Measurements from ENCODE around the gene KIF16B. TPM values are rescaled to one million over a fixed set of nuclear protein-coding genes. Genes with fewer than 3 reads are reported as not detected.

Gene KIF16B
- total and polyA plus RNA-seq, 2 experiments from 2014 or later: 6.5 to 11.1 TPM

GRCh38 chr20:16287776-16288175, 285.5 kb downstream of the KIF16B start:
- H4K20me1 ChIP-seq (replicated peaks; ENCODE audit: insufficient read depth): no peaks in the 10 kb centered on the region
- peaks cover 14% of the 10 kb centered on the region for H3K4me1 ChIP-seq (ENCODE audit: insufficient read depth)
- TF ChIP-seq ZNF114 (CRISPR knock-in tag; IDR thresholded peaks at IDR 0.05) (no peak), JUNB (IDR thresholded peaks at IDR 0.05; ENCODE audit: unreplicated experiment) (no peak), CREB1 (CRISPR knock-in tag; IDR thresholded peaks at IDR 0.05; ENCODE audit: low read depth) (no peak), POLR2AphosphoS5 (IDR thresholded peaks at IDR 0.05; ENCODE audit: low read depth) (no peak), ZNF331 (CRISPR knock-in tag; IDR thresholded peaks at IDR 0.05; ENCODE audit: low read depth) (no peak), CTCF (conservative IDR thresholded peaks at IDR 0.05; ENCODE audit: low read depth in 2 of 2) (no peak), STAT1 (IDR thresholded peaks at IDR 0.05; ENCODE audit: unreplicated experiment) (no peak), EZH2 (IDR thresholded peaks at IDR 0.05; ENCODE audit: low read depth, unreplicated experiment) (no peak), NANOG (IDR thresholded peaks at IDR 0.05; ENCODE audit: borderline replicate concordance) (no peak), EZH2phosphoT487 (IDR thresholded peaks at IDR 0.05; ENCODE audit: unreplicated experiment) (no peak), REST (IDR thresholded peaks at IDR 0.05; ENCODE audit: unreplicated experiment) (no peak)
- TF ChIP-seq, protein P1, sequence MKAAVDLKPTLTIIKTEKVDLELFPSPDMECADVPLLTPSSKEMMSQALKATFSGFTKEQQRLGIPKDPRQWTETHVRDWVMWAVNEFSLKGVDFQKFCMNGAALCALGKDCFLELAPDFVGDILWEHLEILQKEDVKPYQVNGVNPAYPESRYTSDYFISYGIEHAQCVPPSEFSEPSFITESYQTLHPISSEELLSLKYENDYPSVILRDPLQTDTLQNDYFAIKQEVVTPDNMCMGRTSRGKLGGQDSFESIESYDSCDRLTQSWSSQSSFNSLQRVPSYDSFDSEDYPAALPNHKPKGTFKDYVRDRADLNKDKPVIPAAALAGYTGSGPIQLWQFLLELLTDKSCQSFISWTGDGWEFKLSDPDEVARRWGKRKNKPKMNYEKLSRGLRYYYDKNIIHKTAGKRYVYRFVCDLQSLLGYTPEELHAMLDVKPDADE (IDR thresholded peaks at IDR 0.05): no peak
- TF ChIP-seq, protein P2, sequence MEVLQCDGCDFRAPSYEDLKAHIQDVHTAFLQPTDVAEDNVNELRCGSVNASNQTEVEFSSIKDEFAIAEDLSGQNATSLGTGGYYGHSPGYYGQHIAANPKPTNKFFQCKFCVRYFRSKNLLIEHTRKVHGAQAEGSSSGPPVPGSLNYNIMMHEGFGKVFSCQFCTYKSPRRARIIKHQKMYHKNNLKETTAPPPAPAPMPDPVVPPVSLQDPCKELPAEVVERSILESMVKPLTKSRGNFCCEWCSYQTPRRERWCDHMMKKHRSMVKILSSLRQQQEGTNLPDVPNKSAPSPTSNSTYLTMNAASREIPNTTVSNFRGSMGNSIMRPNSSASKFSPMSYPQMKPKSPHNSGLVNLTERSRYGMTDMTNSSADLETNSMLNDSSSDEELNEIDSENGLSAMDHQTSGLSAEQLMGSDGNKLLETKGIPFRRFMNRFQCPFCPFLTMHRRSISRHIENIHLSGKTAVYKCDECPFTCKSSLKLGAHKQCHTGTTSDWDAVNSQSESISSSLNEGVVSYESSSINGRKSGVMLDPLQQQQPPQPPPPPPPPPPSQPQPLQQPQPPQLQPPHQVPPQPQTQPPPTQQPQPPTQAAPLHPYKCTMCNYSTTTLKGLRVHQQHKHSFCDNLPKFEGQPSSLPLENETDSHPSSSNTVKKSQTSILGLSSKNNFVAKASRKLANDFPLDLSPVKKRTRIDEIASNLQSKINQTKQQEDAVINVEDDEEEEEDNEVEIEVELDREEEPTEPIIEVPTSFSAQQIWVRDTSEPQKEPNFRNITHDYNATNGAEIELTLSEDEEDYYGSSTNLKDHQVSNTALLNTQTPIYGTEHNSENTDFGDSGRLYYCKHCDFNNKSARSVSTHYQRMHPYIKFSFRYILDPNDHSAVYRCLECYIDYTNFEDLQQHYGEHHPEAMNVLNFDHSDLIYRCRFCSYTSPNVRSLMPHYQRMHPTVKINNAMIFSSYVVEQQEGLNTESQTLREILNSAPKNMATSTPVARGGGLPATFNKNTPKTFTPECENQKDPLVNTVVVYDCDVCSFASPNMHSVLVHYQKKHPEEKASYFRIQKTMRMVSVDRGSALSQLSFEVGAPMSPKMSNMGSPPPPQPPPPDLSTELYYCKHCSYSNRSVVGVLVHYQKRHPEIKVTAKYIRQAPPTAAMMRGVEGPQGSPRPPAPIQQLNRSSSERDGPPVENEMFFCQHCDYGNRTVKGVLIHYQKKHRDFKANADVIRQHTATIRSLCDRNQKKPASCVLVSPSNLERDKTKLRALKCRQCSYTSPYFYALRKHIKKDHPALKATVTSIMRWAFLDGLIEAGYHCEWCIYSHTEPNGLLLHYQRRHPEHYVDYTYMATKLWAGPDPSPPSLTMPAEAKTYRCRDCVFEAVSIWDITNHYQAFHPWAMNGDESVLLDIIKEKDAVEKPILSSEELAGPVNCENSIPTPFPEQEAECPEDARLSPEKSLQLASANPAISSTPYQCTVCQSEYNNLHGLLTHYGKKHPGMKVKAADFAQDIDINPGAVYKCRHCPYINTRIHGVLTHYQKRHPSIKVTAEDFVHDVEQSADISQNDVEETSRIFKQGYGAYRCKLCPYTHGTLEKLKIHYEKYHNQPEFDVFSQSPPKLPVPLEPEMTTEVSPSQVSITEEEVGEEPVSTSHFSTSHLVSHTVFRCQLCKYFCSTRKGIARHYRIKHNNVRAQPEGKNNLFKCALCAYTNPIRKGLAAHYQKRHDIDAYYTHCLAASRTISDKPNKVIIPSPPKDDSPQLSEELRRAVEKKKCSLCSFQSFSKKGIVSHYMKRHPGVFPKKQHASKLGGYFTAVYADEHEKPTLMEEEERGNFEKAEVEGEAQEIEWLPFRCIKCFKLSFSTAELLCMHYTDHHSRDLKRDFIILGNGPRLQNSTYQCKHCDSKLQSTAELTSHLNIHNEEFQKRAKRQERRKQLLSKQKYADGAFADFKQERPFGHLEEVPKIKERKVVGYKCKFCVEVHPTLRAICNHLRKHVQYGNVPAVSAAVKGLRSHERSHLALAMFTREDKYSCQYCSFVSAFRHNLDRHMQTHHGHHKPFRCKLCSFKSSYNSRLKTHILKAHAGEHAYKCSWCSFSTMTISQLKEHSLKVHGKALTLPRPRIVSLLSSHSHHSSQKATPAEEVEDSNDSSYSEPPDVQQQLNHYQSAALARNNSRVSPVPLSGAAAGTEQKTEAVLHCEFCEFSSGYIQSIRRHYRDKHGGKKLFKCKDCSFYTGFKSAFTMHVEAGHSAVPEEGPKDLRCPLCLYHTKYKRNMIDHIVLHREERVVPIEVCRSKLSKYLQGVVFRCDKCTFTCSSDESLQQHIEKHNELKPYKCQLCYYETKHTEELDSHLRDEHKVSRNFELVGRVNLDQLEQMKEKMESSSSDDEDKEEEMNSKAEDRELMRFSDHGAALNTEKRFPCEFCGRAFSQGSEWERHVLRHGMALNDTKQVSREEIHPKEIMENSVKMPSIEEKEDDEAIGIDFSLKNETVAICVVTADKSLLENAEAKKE (CRISPR knock-in tag; IDR thresholded peaks at IDR 0.05): no peak
- H2AFZ ChIP-seq: no peak overlapping the region
- no peaks in the 10 kb centered on the region; the same call in 2 of the 3 replicates for H3K9me3 Mint-ChIP-seq
- no peaks in the 10 kb centered on the region for H3K27me3 Mint-ChIP-seq (ENCODE audit: insufficient read depth, low read depth, poor library complexity)
- H3K4me2 ChIP-seq: no peak overlapping the region
- no peak for ATAC-seq
- no peaks in the 10 kb centered on the region for H3K27me3 ChIP-seq (ENCODE audit: insufficient read depth)
- no peak overlapping the region for H3K4me3 Mint-ChIP-seq
- no peak overlapping the region for H3K27ac Mint-ChIP-seq
- DNase-seq (ENCODE audit: low spot score): no peak
- no peak overlapping the region for H3K4me3 ChIP-seq
- no peak overlapping the region for H3K27ac ChIP-seq (ENCODE audit: low read depth)
- H3F3A ChIP-seq (replicated peaks; ENCODE audit: low read depth): no peaks in the 10 kb centered on the region
- H3K9me2 ChIP-seq (ENCODE audit: insufficient read depth): no peaks in the 10 kb centered on the region
- peaks cover 14% of the 10 kb centered on the region for H3K4me1 Mint-ChIP-seq
- H3K36me3 ChIP-seq (ENCODE audit: insufficient read depth): no peaks in the 10 kb centered on the region
- peaks cover 3% of the 10 kb centered on the region; the same call in 1 of the 3 replicates for H3K36me3 Mint-ChIP-seq (ENCODE audit: low read depth)
- H3K79me2 ChIP-seq (replicated peaks; ENCODE audit: insufficient read depth): no peaks in the 10 kb centered on the region

All from GM23338 (cell line).